Activated CD4-positive, alpha-beta memory T cell treated with anti-CD3 and anti-CD28 coated beads, Interleukin-2, amount 10 ng/mL, durations not matched to agents 7 days and 5 days (primary cell): Measurements from ENCODE around the gene DAB1. TPM values are rescaled to one million over a fixed set of nuclear protein-coding genes. Genes with fewer than 3 reads are reported as not detected.

Source experiments
- CTCF ChIA-PET: fragments of 350-600 bp; sonication (Branson Sonifier 250); formaldehyde crosslinking; loops from one replicate; lab custom pipeline; 2021; ENCODE audit warnings: antibody characterized with exemption, inconsistent platforms; lab: Charles Lee
- POLR2A ChIA-PET: fragments of 350-600 bp; sonication (Branson Sonifier 250); formaldehyde crosslinking; loops from one replicate; lab custom pipeline; 2021; ENCODE audit warnings: antibody characterized with exemption; lab: Charles Lee
- DNase-seq: peaks from one replicate; pipeline ENCODE4 v3.0.0-alpha.2; 2020
- H3K27ac Mint-ChIP-seq: one replicate; pipeline ENCODE4 v1.8.0; 2021; ENCODE audit warnings: mild to moderate bottlenecking, mixed read lengths
- H3K27me3 Mint-ChIP-seq: one replicate; pipeline ENCODE4 v1.8.0; 2021; ENCODE audit warnings: mixed read lengths
- H3K36me3 Mint-ChIP-seq: one replicate; pipeline ENCODE4 v1.8.0; 2021; ENCODE audit warnings: low read depth, mixed read lengths
- H3K4me1 Mint-ChIP-seq: one replicate; pipeline ENCODE4 v1.8.0; 2021; ENCODE audit warnings: mixed read lengths
- H3K4me3 Mint-ChIP-seq: one replicate; pipeline ENCODE4 v1.8.0; 2021; ENCODE audit warnings: mild to moderate bottlenecking, mixed read lengths
- H3K9me3 Mint-ChIP-seq: one replicate; pipeline ENCODE4 v1.8.0; 2021; ENCODE audit warnings: mixed read lengths
- total RNA-seq, 2 experiments: library from RNA; stranded (reverse); gene quantifications; one replicate each; pipeline ENCODE4 v1.2.3, GENCODE V29; 2021

Gene DAB1
- total RNA-seq, 2 experiments from 2014 or later: 3.9 to 4.0 TPM

- CTCF ChIA-PET: no interaction called here
- H3K27ac Mint-ChIP-seq: no peak overlapping the region
- H3K4me3 Mint-ChIP-seq: no peak overlapping the region
- POLR2A ChIA-PET: no interaction called here
- peaks cover 2% of the 10 kb centered on the region for H3K9me3 Mint-ChIP-seq
- no peak for DNase-seq
- no peaks in the 10 kb centered on the region for H3K27me3 Mint-ChIP-seq
- H3K4me1 Mint-ChIP-seq: no peaks in the 10 kb centered on the region
- H3K36me3 Mint-ChIP-seq: no peaks in the 10 kb centered on the region
Measured at GRCh38 chr1:57262472-57262871, 161.4 kb downstream of the DAB1 start.

- Mint-ChIP-seq H3K27me3 (no peaks in the 10 kb centered on the region), H3K36me3 (no peaks in the 10 kb centered on the region), H3K4me1 (no peaks in the 10 kb centered on the region), H3K27ac (no peak overlapping the region), H3K4me3 (no peak overlapping the region), H3K9me3 (peaks cover 2% of the 10 kb centered on the region)
- ChIA-PET CTCF (no interaction called here), POLR2A (no interaction called here)
- DNase-seq: no peak
Measured at GRCh38 chr1:57258557-57259325, 165.1 kb downstream of the DAB1 start.

GRCh38 chr1:57255945-57256344 is 167.9 kb downstream of the DAB1 start:
- Mint-ChIP-seq H3K36me3 (no peaks in the 10 kb centered on the region), H3K9me3 (peaks cover 2% of the 10 kb centered on the region), H3K27ac (no peak overlapping the region), H3K27me3 (no peaks in the 10 kb centered on the region), H3K4me1 (no peaks in the 10 kb centered on the region), H3K4me3 (no peak overlapping the region)
- CTCF ChIA-PET: no interaction called here
- DNase-seq: no peak
- POLR2A ChIA-PET: no interaction called here

- H3K4me3 Mint-ChIP-seq: no peak overlapping the region
- no peaks in the 10 kb centered on the region for H3K27me3 Mint-ChIP-seq
- H3K9me3 Mint-ChIP-seq: peaks cover 2% of the 10 kb centered on the region
- POLR2A ChIA-PET: no interaction called here
- no peaks in the 10 kb centered on the region for H3K4me1 Mint-ChIP-seq
- H3K36me3 Mint-ChIP-seq: no peaks in the 10 kb centered on the region
- H3K27ac Mint-ChIP-seq: no peak overlapping the region
- no peak for DNase-seq
- CTCF ChIA-PET: no interaction called here
Measured at GRCh38 chr1:57254022-57254421, 169.8 kb downstream of the DAB1 start.

GRCh38 chr1:57252597-57253294 is 171.1 kb downstream of the DAB1 start:
- H3K4me1 Mint-ChIP-seq: no peaks in the 10 kb centered on the region
- no peak overlapping the region for H3K4me3 Mint-ChIP-seq
- H3K27ac Mint-ChIP-seq: no peak overlapping the region
- CTCF ChIA-PET: no interaction called here
- peaks cover 2% of the 10 kb centered on the region for H3K9me3 Mint-ChIP-seq
- DNase-seq: no peak
- no peaks in the 10 kb centered on the region for H3K36me3 Mint-ChIP-seq
- no peaks in the 10 kb centered on the region for H3K27me3 Mint-ChIP-seq
- POLR2A ChIA-PET: no interaction called here

- ChIA-PET POLR2A (no interaction called here), CTCF (no interaction called here)
- no peak for DNase-seq
- H3K36me3 Mint-ChIP-seq: no peaks in the 10 kb centered on the region
- no peak overlapping the region for H3K4me3 Mint-ChIP-seq
- no peaks in the 10 kb centered on the region for H3K4me1 Mint-ChIP-seq
- no peaks in the 10 kb centered on the region for H3K27me3 Mint-ChIP-seq
- H3K9me3 Mint-ChIP-seq: peaks cover 6% of the 10 kb centered on the region
- H3K27ac Mint-ChIP-seq: no peak overlapping the region
Measured at GRCh38 chr1:57250021-57250420, 173.8 kb downstream of the DAB1 start.

- no peaks in the 10 kb centered on the region for H3K27me3 Mint-ChIP-seq
- peaks cover 10% of the 10 kb centered on the region for H3K9me3 Mint-ChIP-seq
- DNase-seq: no peak
- no peaks in the 10 kb centered on the region for H3K4me1 Mint-ChIP-seq
- H3K27ac Mint-ChIP-seq: no peak overlapping the region
- H3K36me3 Mint-ChIP-seq: no peaks in the 10 kb centered on the region
- CTCF ChIA-PET: no interaction called here
- POLR2A ChIA-PET: no interaction called here
- no peak overlapping the region for H3K4me3 Mint-ChIP-seq
Measured at GRCh38 chr1:57249511-57249910, 174.3 kb downstream of the DAB1 start.

GRCh38 chr1:57248830-57249229 is 175.0 kb downstream of the DAB1 start:
- ChIA-PET POLR2A (no interaction called here), CTCF (no interaction called here)

GRCh38 chr1:57238233-57238781 is 185.6 kb downstream of the DAB1 start:
- ChIA-PET POLR2A (no interaction called here), CTCF (no interaction called here)
- H3K9me3 Mint-ChIP-seq: no peaks in the 10 kb centered on the region
- H3K36me3 Mint-ChIP-seq: no peaks in the 10 kb centered on the region
- H3K4me3 Mint-ChIP-seq: no peak overlapping the region
- H3K27ac Mint-ChIP-seq: no peak overlapping the region
- H3K27me3 Mint-ChIP-seq: no peaks in the 10 kb centered on the region
- DNase-seq: no peak
- peaks cover 1% of the 10 kb centered on the region for H3K4me1 Mint-ChIP-seq

More at GRCh38 chr1:57248830-57249229, 175.0 kb downstream of the DAB1 start:
- DNase-seq: no peak
- Mint-ChIP-seq H3K9me3 (peaks cover 10% of the 10 kb centered on the region), H3K36me3 (no peaks in the 10 kb centered on the region), H3K4me1 (no peaks in the 10 kb centered on the region), H3K4me3 (no peak overlapping the region), H3K27ac (no peak overlapping the region), H3K27me3 (no peaks in the 10 kb centered on the region)

- ChIA-PET CTCF (interaction anchor here (0.6 kb wide), 2 partner anchors 179 to 203 kb away, joined by 3 read pairs; no protein-coding TSS in a partner anchor), POLR2A (interaction anchor here (0.6 kb wide), 1 partner anchor 356 kb away, joined by 4 read pairs; no protein-coding TSS in a partner anchor)
- no peak for DNase-seq
- Mint-ChIP-seq H3K4me3 (no peak overlapping the region), H3K27ac (no peak overlapping the region), H3K4me1 (peaks cover 1% of the 10 kb centered on the region), H3K36me3 (no peaks in the 10 kb centered on the region), H3K9me3 (no peaks in the 10 kb centered on the region), H3K27me3 (no peaks in the 10 kb centered on the region)
Measured at GRCh38 chr1:57235730-57236510, 187.9 kb downstream of the DAB1 start.

GRCh38 chr1:57234459-57234858 is 189.4 kb downstream of the DAB1 start:
- ChIA-PET POLR2A (no interaction called here), CTCF (no interaction called here)
- no peaks in the 10 kb centered on the region for H3K36me3 Mint-ChIP-seq

GRCh38 chr1:57232500-57232899 is 191.4 kb downstream of the DAB1 start:
- DNase-seq: no peak
- Mint-ChIP-seq H3K9me3 (no peaks in the 10 kb centered on the region), H3K36me3 (no peaks in the 10 kb centered on the region), H3K27ac (no peak overlapping the region), H3K27me3 (no peaks in the 10 kb centered on the region), H3K4me1 (peaks cover 1% of the 10 kb centered on the region), H3K4me3 (no peak overlapping the region)
- ChIA-PET POLR2A (no interaction called here), CTCF (no interaction called here)

More at GRCh38 chr1:57234459-57234858, 189.4 kb downstream of the DAB1 start:
- no peak overlapping the region for H3K4me3 Mint-ChIP-seq
- no peak overlapping the region for H3K27ac Mint-ChIP-seq
- peaks cover 1% of the 10 kb centered on the region for H3K4me1 Mint-ChIP-seq
- H3K9me3 Mint-ChIP-seq: no peaks in the 10 kb centered on the region
- no peaks in the 10 kb centered on the region for H3K27me3 Mint-ChIP-seq
- no peak for DNase-seq

GRCh38 chr1:57229998-57230397 is 193.9 kb downstream of the DAB1 start:
- no peak for DNase-seq
- no peaks in the 10 kb centered on the region for H3K27me3 Mint-ChIP-seq
- H3K9me3 Mint-ChIP-seq: no peaks in the 10 kb centered on the region
- no peak overlapping the region for H3K27ac Mint-ChIP-seq
- POLR2A ChIA-PET: no interaction called here
- no peaks in the 10 kb centered on the region for H3K36me3 Mint-ChIP-seq
- H3K4me1 Mint-ChIP-seq: no peaks in the 10 kb centered on the region
- no peak overlapping the region for H3K4me3 Mint-ChIP-seq
- CTCF ChIA-PET: no interaction called here
